ENCODE measurements around the gene RYR1. TPM values are rescaled to one million over a fixed set of nuclear protein-coding genes. Genes with fewer than 3 reads are reported as not detected.

The RYR1 gene
- total RNA-seq, 1 experiment from 2014 or later = 34.2 TPM

GRCh38 chr19:38402967-38403674 is 30.4 kb upstream of the RYR1 start, which contains the start of gene FAM98C:
TSS of gene FAM98C (plus strand) at chr19:38403093. CDS start at chr19:38403154, 61 bp downstream.
- CTCF ChIA-PET = interaction anchor here (0.5 to 2.0 kb wide), 31 partner anchors 8 to 692 kb away, joined by 3 to 20 read pairs (median 5); partner anchors contain the start of genes ACTN4, GGN, NFKBIB and SIRT2
- Histone ChIP-seq H3K36me3 (ENCODE audit: control insufficient read depth, insufficient read depth, low read length) (no peaks in the 10 kb centered on the region), H3K27me3 (ENCODE audit: control insufficient read depth, insufficient read depth, low read length) (no peaks in the 10 kb centered on the region), H3K4me1 (ENCODE audit: control insufficient read depth, insufficient read depth, low read length) (peaks cover 3% of the 10 kb centered on the region; the same call in 1 of the 2 replicates), H3K4me3 (ENCODE audit: low read depth in 2 of 2, low read length in 2 of 2) (peak within 1 kb of the TSS; percentile 73 to 87), H3K9me3 (ENCODE audit: control insufficient read depth, insufficient read depth, low read depth, low read length) (no peaks in the 10 kb centered on the region), H3K27ac (ENCODE audit: low read length) (peak within 1 kb of the TSS; percentile 69)
- in situ Hi-C loops (cut with HindIII; ENCODE audit: low pct_unique_long_range_greater_than_20kb, low sequenced_read_pairs) = no loop called here
- BruUV-seq (replicated peaks) = no TSS peak
- TF ChIP-seq REST (IDR thresholded peaks at IDR 0.05; ENCODE audit: insufficient read depth in 1 of 2, low read depth in 2 of 2, low read length in 1 of 2) (0 out of 4 replicates have a peak, but pooled peaks of 1 of the 2 experiments have one; percentile 10), TCF7L2 (IDR thresholded peaks at IDR 0.05; ENCODE audit: low read depth, low read length) (peak; percentile 49; the same call in 1 of the 2 replicates), SIN3A (IDR thresholded peaks at IDR 0.05; ENCODE audit: borderline replicate concordance, insufficient read depth, low read depth, low read length) (peak; percentile 45; the same call in 1 of the 2 replicates), CTCF (IDR thresholded peaks at IDR 0.05) (peak; percentile 99), POLR2AphosphoS5 (IDR thresholded peaks at IDR 0.05; ENCODE audit: low read depth, low read length) (peak; percentile 31; the same call in 1 of the 2 replicates)
- DNase-seq (ENCODE audit: low read depth, low spot score) = peak; percentile 81
- intact Hi-C loops (cut with micrococcal nuclease; ENCODE audit: unreplicated experiment) = loop anchor here (10.0 kb wide), 1 partner anchor 232 kb away; no protein-coding TSS in a partner anchor
- POLR2A ChIA-PET = interaction anchor here (0.5 to 1.2 kb wide), 5 partner anchors 105 to 844 kb away, joined by 3 to 6 read pairs (median 4); no protein-coding TSS in a partner anchor
- ATAC-seq = peak; percentile 98

DNA sequence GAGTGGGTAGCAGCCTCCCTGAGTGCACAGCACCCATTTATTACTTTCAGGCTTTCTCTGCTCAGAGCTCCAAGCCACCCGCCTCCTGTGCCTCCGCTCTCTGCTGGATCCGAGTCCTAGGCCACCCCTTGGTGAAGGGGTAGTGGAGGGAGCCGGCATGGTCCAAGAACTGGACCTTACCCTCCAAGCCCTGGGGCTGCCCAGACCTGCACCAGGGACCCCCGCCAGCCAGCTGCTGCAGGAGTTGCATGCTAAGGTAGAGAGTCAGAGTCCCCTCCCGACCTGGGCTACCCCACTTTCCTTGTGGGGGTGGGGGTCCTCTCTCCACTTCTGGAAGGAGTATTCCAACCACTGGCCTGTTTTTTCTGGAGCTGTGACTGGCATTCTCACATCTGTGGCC is 28.6 kb upstream of the RYR1 start:
- CTCF ChIA-PET = no interaction called here
- BruUV-seq (replicated peaks) = no TSS peak
- no peaks in the 10 kb centered on the region for H3K9me3 ChIP-seq (ENCODE audit: control insufficient read depth, insufficient read depth, low read depth, low read length)
- no peak overlapping the region for H3K4me3 ChIP-seq (ENCODE audit: low read depth in 2 of 2, low read length in 2 of 2)
- in situ Hi-C loops (cut with HindIII; ENCODE audit: low pct_unique_long_range_greater_than_20kb, low sequenced_read_pairs) (no loop called here), intact Hi-C loops (cut with micrococcal nuclease; ENCODE audit: unreplicated experiment) (loop anchor here (10.0 kb wide), 1 partner anchor 230 kb away; no protein-coding TSS in a partner anchor)
- H3K27ac ChIP-seq (ENCODE audit: low read length) = no peak overlapping the region
- peaks cover 3% of the 10 kb centered on the region; the same call in 1 of the 2 replicates for H3K4me1 ChIP-seq (ENCODE audit: control insufficient read depth, insufficient read depth, low read length)
- no peaks in the 10 kb centered on the region for H3K27me3 ChIP-seq (ENCODE audit: control insufficient read depth, insufficient read depth, low read length)
- H3K36me3 ChIP-seq (ENCODE audit: control insufficient read depth, insufficient read depth, low read length) = no peaks in the 10 kb centered on the region
- DNase-seq (ENCODE audit: low read depth, low spot score) (no peak), ATAC-seq (no peak)
- POLR2A ChIA-PET = no interaction called here
- TF ChIP-seq REST (IDR thresholded peaks at IDR 0.05; ENCODE audit: insufficient read depth in 1 of 2, low read depth in 2 of 2, low read length in 1 of 2) (no peak), SIN3A (IDR thresholded peaks at IDR 0.05; ENCODE audit: borderline replicate concordance, insufficient read depth, low read depth, low read length) (no peak), TCF7L2 (IDR thresholded peaks at IDR 0.05; ENCODE audit: low read depth, low read length) (no peak), CTCF (IDR thresholded peaks at IDR 0.05) (no peak)
